Measurements from ENCODE around the gene RHOXF1.

DNA sequence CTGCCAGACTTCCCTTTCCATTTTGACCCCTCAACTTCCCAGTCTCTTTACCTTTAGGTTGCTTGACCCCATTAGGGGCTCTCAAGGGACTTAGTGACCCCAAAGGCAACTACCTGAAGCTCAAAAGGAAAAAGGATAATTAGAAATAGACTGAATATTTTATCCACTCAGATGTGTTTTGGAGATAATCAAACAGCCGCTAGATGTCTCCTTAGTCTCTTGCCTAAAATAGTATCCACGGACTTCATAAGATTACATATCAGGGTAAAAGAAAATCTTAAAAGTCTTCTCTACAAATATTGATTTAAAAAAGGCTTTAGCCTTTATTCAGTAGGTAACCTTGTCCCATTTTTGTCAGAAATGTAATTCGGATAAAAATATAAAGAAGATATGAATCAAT is 21.7 kb upstream of the RHOXF1 start:
- TF ChIP-seq, protein P1, sequence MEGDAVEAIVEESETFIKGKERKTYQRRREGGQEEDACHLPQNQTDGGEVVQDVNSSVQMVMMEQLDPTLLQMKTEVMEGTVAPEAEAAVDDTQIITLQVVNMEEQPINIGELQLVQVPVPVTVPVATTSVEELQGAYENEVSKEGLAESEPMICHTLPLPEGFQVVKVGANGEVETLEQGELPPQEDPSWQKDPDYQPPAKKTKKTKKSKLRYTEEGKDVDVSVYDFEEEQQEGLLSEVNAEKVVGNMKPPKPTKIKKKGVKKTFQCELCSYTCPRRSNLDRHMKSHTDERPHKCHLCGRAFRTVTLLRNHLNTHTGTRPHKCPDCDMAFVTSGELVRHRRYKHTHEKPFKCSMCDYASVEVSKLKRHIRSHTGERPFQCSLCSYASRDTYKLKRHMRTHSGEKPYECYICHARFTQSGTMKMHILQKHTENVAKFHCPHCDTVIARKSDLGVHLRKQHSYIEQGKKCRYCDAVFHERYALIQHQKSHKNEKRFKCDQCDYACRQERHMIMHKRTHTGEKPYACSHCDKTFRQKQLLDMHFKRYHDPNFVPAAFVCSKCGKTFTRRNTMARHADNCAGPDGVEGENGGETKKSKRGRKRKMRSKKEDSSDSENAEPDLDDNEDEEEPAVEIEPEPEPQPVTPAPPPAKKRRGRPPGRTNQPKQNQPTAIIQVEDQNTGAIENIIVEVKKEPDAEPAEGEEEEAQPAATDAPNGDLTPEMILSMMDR (IDR thresholded peaks at IDR 0.05; ENCODE audit: insufficient read depth, low read depth, low read length): no peak
- no peak for TF ChIP-seq EZH2 (IDR thresholded peaks at IDR 0.05; ENCODE audit: insufficient read depth, low read length)
